CD4-positive, alpha-beta T cell treated with Interleukin-12 subunit alpha and Interleukin-12 subunit beta, for 1 hour (primary cell): ENCODE measurements around the gene KCNK7.

Experiments
- DNase-seq: peaks from one replicate; pipeline ENCODE4 v3.0.0-alpha.2; 2020

Gene KCNK7

GRCh38 chr11:65571420-65571819, 24.2 kb downstream of the KCNK7 start:
- no peak for DNase-seq

- DNase-seq: peak; percentile 98
These were observed 25.4 kb downstream of the KCNK7 start, which contains the start of gene ZNRD2 for GRCh38 chr11:65569973-65570918. ZNRD2 (plus strand) TSS chr11:65570477; CDS start chr11:65570492, 15 bp downstream.

- no peak for DNase-seq
These were observed 26.2 kb downstream of the KCNK7 start for GRCh38 chr11:65569164-65569972.

GRCh38 chr11:65565624-65566453, 29.8 kb downstream of the KCNK7 start:
- peak; percentile 79 for DNase-seq

- DNase-seq: peak; percentile 59
These were observed 30.6 kb downstream of the KCNK7 start for GRCh38 chr11:65564879-65565559.

- DNase-seq: no peak
These were observed 32.0 kb downstream of the KCNK7 start for GRCh38 chr11:65563601-65564000.

- DNase-seq: no peak
These were observed 32.8 kb downstream of the KCNK7 start for GRCh38 chr11:65562788-65563187.

- DNase-seq: no peak
These were observed 33.6 kb downstream of the KCNK7 start for GRCh38 chr11:65562020-65562419.

GRCh38 chr11:65560555-65561418, 34.8 kb downstream of the KCNK7 start:
- DNase-seq: no peak

- DNase-seq: no peak
These were observed 35.6 kb downstream of the KCNK7 start for GRCh38 chr11:65559951-65560537.

GRCh38 chr11:65559535-65559934, 36.1 kb downstream of the KCNK7 start:
- no peak for DNase-seq

GRCh38 chr11:65558930-65559509, 36.6 kb downstream of the KCNK7 start:
- DNase-seq: no peak

- DNase-seq: peak; percentile 60
These were observed 37.3 kb downstream of the KCNK7 start, which contains the start of gene LTBP3 for GRCh38 chr11:65558002-65558929. LTBP3 (minus strand) TSS chr11:65558359; CDS start chr11:65557959, 400 bp downstream.

GRCh38 chr11:65557280-65558001, 38.2 kb downstream of the KCNK7 start:
- DNase-seq: no peak

GRCh38 chr11:65556470-65557279, 38.9 kb downstream of the KCNK7 start:
- no peak for DNase-seq

GRCh38 chr11:65555693-65556231, 39.8 kb downstream of the KCNK7 start:
- DNase-seq: no peak

GRCh38 chr11:65554842-65555430, 40.7 kb downstream of the KCNK7 start:
- no peak for DNase-seq
